Measurements from ENCODE around the gene MTUS2.

The MTUS2 gene

DNA sequence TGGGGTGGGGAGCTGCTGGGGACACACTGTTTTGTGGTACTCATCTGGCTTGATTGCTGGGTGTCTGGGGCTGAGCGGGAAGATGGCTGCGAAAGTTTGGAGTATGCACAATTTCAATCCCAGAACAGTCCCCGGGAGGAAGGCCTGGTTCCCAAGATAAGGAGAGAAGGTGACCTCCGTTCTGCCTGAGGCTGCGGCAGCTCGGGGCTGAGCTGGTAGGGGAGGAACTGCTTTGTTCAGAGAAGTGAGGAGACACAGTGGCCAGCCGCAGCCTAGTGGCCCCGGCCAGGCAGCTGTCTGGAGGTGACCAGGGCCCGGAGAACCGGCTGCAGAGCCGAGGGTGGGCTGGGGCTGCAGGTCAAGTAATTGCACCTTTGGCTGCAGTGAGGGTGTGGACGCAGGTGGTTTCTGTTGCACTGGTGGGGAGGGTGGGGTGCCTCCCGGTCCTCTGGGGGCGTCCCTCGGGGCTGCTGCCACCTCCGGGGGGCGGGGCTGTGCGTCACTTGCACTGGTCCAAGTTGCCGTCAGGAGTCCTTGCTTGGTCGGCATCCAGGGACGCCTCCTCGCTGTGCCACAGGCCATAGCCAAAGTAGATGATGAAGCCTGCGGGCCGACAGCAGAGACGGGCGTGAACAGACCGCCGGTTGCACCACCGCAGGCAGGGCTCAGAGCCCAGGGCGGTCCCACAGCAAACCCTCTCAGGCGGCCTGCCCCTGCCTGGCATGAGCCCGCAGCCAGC is 694.0 kb downstream of the MTUS2 start:
- no peak for DNase-seq

GRCh38 chr13:29514720-29515310 is 694.7 kb downstream of the MTUS2 start:
- DNase-seq = no peak

DNA sequence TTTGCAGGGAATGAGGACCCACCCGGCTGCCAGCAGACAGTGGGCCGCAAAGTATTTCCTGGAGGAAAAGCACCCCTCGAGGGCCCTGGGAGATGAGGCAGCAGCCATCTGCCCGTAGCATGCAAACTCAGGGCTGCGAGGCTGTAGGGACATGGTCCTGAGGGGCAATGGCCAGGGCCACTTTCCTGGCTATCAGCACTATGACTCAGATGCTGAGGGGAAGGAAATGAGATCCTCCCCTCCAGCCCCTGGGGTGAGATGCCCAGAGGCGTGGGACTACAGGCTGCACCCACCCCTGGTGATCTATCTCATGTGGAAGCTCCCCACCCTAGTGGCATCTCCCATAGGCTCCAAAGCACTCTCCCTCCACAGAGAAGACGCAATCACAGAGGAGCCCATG is 695.2 kb downstream of the MTUS2 start:
- DNase-seq = no peak

GRCh38 chr13:29516012-29516411 is 695.9 kb downstream of the MTUS2 start:
- DNase-seq = no peak

DNA sequence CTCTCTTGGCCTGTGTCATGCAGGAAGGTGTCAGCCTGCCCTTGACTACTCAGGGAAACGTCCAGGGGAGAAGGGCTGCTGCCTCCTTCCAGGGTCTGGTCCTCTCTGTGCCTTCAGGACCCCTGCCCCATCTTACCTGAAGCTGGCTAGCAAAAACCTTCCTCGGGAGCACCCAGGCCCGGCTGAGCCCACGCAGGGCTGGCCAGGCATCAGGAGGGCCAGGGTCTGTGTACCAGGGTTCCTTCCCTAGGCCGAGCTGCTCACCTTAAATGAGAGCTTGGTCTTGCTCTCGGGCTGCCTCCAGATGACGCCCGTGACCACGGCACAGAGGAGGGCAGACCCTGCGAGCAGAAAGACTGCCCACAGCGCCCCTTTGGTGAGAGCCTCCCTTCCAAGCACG is 696.7 kb downstream of the MTUS2 start:
- DNase-seq = no peak

DNA sequence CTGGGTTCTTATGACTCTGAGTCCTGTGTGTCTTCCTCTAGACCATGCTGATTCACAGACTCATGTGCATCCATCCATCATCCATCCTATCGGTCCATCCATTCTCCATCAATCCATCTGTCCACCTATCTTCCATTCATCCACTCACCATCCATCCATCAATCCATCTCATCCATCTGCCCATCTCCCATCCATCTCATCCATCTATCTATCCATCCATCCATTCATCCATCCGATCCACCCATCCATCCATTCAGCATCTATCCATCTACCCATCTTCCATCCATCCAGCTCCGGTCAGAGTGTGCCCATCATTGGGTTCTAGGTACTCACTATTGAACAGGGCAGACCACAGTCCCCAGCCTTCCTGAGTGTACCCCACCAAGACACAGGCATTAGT is 699.8 kb downstream of the MTUS2 start:
- DNase-seq = no peak

DNA sequence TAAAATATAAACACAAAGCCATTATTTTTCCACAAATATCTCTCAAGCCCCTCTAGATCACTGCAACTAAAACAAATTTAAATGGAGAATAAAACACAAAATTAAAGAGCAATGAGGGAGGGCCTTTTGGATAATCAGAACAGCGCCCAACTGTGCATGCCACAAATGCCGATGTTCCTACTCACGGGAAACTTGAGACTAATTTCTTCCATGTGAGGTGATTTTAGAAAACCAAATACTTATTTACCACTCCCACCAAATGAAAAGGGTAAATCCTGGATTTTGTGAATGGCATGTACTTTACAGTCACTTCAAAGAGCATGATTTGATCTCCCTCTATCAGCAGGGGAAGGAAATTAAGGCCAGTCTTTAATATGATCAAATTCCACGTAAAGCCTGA is 700.5 kb downstream of the MTUS2 start:
- DNase-seq = no peak

- no peak for DNase-seq
These were observed 701.2 kb downstream of the MTUS2 start for GRCh38 chr13:29521336-29521735.

GRCh38 chr13:29522044-29522685 is 702.0 kb downstream of the MTUS2 start:
- no peak for DNase-seq

DNA sequence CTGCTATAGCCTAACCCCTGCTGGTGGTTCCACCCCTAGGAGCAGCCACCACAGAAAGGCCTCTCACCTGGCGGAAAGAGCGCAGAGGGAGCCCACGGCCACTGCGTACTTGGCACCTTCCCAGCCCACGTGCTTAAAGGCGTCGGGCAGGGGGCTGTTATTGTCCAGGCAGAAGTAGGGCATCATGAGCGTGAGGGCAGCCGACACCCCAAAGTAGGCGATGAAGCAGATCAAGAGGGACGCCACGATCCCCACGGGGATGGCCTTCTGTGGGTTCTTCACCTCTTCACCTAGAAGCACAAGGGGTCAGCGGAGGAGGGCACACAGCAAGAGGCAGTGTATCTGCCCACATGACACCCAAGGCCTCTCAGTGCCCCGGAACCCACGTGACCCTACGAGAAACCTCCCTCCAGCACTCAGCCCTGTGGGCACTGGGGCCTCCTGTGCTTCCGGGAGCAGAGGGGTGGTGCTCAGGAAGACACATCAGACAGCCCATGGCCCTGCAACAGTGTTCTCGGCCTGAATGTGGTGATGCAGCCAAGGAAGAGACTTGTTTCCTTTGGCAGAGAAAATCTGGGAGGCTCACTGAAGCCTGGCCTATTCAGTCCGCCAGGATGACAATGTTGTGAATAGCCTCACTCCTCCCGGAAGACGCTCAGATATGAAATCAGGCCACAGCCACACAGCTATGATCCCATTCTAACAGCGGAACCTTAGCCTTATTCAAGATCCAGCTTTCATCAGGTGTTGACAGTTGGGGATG is 703.2 kb downstream of the MTUS2 start:
- no peak for DNase-seq

- no peak for DNase-seq
These were observed 704.0 kb downstream of the MTUS2 start for GRCh38 chr13:29524176-29524575.

DNA sequence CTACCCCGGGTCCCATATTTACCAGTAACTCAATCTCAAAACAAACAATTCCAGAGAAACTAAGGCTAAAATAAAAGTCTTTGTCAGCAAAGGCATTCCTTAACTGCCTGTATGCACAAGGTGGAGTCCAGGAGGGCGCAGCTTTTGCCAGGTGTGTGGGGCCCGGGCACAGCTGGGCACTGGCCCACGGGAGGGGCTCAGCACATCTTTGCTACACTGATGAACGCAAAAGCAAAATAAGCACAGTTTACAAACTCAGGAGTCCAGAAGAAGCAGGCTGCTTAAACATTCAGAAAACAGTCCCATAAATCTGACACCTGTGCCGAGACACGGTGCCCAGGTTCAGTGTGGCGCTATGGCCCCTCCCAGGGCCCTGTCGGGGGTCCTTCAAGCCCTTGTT is 704.5 kb downstream of the MTUS2 start:
- DNase-seq = no peak

DNA sequence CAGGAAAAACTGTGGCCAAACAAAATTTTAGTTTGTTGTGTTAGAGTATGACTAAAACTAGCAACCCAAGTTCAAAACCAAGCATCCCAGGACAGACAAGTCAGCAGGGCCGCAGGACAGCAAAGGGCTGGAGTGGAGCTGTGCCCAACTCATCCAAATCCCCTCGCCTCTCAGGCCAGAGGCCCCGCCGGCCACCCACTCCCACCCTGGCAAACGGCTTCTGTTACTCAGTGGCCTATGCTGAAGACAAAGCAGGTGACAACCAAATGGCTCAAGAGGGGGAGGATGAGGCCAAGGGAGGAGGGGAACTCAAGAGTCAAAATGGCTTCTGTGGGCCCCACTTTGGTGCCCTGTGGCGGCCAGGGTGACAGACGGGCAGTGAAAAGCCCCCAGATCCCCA is 705.6 kb downstream of the MTUS2 start:
- no peak for DNase-seq

GRCh38 chr13:29526741-29527140 is 706.6 kb downstream of the MTUS2 start:
- no peak for DNase-seq

GRCh38 chr13:29527511-29527910 is 707.4 kb downstream of the MTUS2 start:
- DNase-seq = no peak

- DNase-seq = no peak
These were observed 707.8 kb downstream of the MTUS2 start for GRCh38 chr13:29527916-29528315.

GRCh38 chr13:29529754-29530153 is 709.6 kb downstream of the MTUS2 start:
- DNase-seq = no peak

GRCh38 chr13:29530901-29531300 is 710.8 kb downstream of the MTUS2 start:
- no peak for DNase-seq

DNA sequence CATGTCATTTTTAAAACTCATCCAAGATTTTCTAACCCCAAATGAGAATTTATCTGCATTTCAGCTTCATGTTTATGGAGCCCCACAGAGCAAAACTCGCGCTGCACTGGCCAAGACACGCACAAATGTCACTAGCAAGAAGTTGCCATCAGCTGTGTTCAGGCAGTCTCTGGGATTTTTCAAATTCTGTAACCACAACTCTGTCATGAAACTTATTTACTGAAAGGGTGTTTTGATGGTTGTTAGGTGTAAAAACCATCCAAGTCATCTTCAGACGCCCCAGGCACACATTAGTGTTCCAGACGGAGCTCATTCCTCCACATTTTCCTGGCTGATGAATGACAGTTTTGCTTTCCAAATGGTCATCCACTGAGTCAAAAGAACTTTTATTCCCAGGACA is 712.0 kb downstream of the MTUS2 start:
- DNase-seq = no peak

DNA sequence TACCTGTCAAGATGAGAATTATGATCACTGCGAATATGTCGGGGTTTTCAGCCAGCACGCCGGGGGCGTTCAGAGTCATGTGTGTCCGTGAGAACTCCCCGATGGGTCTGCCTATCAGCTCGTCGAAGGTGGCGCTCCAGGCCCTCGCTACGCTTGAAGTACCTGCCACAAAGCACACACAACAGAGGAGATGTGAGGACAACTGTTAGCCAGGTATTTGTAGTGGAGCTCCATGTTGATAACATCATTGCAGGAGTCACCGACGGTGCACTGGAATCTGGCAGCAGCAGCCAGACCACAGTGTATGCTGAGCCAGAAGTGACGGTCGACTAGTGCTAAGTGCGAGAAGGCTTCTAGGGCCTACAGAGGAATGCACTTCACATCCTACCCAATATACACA is 712.7 kb downstream of the MTUS2 start:
- no peak for DNase-seq

DNA sequence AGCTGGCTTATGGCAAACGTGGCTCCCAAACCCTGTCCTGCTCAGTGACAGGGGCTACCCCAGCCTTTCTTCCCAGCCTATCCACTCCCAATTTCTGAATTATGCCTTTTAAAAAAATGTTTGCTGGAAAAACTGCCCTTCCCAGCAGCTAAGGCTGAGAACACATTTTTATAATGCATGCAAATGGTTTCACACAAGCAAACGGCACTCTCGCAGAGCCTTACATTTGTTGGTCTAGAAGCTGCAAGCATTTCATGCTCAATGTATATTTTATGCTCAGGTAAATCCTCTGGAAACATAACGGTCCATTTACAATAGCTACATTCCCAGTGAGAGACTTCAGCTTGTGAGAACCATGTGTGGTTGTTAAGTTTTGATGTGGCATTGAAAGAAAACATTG is 713.9 kb downstream of the MTUS2 start:
- no peak for DNase-seq

DNA sequence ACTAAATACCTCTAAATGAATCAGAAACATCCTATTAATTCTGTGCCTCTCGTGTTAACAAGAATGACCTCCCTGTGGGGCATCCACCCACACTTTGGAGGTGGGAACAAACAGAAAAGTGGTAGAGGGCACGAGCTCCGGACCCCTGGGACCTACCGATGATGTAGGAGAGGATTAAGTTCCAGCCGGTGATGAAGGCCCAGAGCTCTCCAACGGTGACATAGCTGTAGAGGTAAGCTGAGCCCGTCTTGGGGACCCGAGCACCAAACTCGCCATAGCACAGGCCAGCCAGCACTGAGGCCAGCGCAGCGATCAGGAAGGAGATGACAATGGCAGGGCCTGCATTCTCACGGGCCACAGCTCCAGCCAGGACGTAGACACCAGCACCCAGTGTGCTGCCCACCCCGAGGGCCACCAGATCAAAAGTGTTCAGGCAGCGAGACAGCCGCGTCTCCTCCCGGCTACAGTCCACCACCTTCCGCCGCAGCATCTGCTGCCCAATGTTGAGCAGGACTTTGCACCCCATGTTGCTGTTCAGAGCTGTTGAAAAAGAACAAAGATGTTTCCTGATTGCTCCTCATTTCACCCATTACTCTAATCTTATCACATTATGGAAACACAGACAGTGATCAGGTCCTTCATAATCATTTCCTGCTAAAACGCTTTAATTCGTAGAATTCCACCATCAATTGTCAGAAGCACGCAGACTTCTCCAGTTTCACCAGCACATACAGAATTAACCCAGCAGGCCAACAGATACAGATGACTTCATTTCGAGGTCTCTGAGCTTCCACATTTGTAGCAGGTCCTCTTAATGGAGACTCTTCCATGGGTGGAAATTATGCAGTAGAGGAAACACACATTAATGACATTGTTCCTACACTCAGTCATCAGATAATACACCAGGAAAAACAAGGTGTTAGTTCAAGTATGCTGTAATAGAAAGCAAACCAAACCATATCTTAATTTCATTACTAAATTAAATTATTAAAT is 715.8 kb downstream of the MTUS2 start:
- DNase-seq = no peak
